ENCODE results near the gene JUP.

GRCh38 chr17:41751288-41751687, 35.2 kb downstream of the JUP start:
- TF ChIP-seq CTCF (IDR thresholded peaks at IDR 0.05; ENCODE audit: insufficient read depth, low read length, poor library complexity, severe bottlenecking) (no peak), EZH2phosphoT487 (conservative IDR thresholded peaks at IDR 0.05; ENCODE audit: low read length) (no peak)

Measured in SU-DHL-6 (cell line).